ENCODE results near the gene NUDT14. TPM values are rescaled to one million over a fixed set of nuclear protein-coding genes. Genes with fewer than 3 reads are reported as not detected.

Gene NUDT14
- total RNA-seq, 2 donors from 2014 or later, result 32.9 to 36.5 TPM

- Histone ChIP-seq H3K4me3 (no peak overlapping the region), H3K27me3 (replicated peaks; ENCODE audit: insufficient read depth) (no peaks in the 10 kb centered on the region), H3K27ac (no peak overlapping the region), H3K4me1 (replicated peaks) (no peaks in the 10 kb centered on the region), H3K9me3 (no peaks in the 10 kb centered on the region), H3K36me3 (peaks cover 0 to 5% of the 10 kb centered on the region in 2 donors)
- intact Hi-C loops (cut with DNase I), result no loop called here
- 92% methylated on average over 10 of the region's 10 CpGs for WGBS
- DNase-seq (ENCODE audit: low spot score), result no peak
- no peak for TF ChIP-seq POLR2AphosphoS5 (IDR thresholded peaks at IDR 0.05)
- no peak for TF ChIP-seq POLR2A (IDR thresholded peaks at IDR 0.05)
These were observed 32.2 kb upstream of the NUDT14 start for GRCh38 chr14:105213361-105213760.

- Histone ChIP-seq H3K4me3 (no peak overlapping the region), H3K4me1 (replicated peaks) (no peaks in the 10 kb centered on the region), H3K36me3 (peaks cover 0 to 5% of the 10 kb centered on the region in 2 donors), H3K27me3 (replicated peaks; ENCODE audit: insufficient read depth) (no peaks in the 10 kb centered on the region), H3K9me3 (no peaks in the 10 kb centered on the region), H3K27ac (no peak overlapping the region)
- WGBS, result 91% methylated on average over 18 of the region's 18 CpGs
- intact Hi-C loops (cut with DNase I), result no loop called here
- DNase-seq (ENCODE audit: low spot score), result no peak
- TF ChIP-seq CTCF (IDR thresholded peaks at IDR 0.05) (no peak), POLR2A (IDR thresholded peaks at IDR 0.05) (no peak), POLR2AphosphoS5 (IDR thresholded peaks at IDR 0.05) (no peak)
These were observed 31.6 kb upstream of the NUDT14 start for GRCh38 chr14:105212541-105213300.

DNA sequence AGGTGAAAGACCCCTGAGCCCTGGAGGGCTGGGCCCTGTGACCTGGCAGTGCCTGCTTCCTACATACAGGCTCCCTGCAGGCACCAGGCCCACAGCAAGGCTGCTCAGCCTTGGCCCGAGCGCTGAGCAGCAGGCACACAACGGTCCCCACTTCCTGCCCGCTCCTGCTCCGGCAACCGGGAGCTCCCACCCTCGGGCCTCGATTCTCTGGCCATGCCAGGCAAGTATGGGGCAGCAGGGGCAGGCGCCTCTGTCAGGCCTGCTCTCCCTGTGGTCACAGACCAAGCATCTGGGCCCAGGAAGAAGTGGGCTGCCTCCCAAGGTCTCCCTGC, 30.6 kb upstream of the NUDT14 start:
- TF ChIP-seq POLR2A (IDR thresholded peaks at IDR 0.05), result no peak
- TF ChIP-seq CTCF (IDR thresholded peaks at IDR 0.05), result no peak
- TF ChIP-seq POLR2AphosphoS5 (IDR thresholded peaks at IDR 0.05), result no peak
- Histone ChIP-seq H3K27ac (no peak overlapping the region), H3K27me3 (replicated peaks; ENCODE audit: insufficient read depth) (no peaks in the 10 kb centered on the region), H3K36me3 (no peaks in the 10 kb centered on the region), H3K4me3 (no peak overlapping the region), H3K4me1 (replicated peaks) (no peaks in the 10 kb centered on the region), H3K9me3 (no peaks in the 10 kb centered on the region)
- 91% methylated on average over 9 of the region's 9 CpGs for WGBS
- intact Hi-C loops (cut with DNase I), result no loop called here
- no peak for DNase-seq (ENCODE audit: low spot score)

DNA sequence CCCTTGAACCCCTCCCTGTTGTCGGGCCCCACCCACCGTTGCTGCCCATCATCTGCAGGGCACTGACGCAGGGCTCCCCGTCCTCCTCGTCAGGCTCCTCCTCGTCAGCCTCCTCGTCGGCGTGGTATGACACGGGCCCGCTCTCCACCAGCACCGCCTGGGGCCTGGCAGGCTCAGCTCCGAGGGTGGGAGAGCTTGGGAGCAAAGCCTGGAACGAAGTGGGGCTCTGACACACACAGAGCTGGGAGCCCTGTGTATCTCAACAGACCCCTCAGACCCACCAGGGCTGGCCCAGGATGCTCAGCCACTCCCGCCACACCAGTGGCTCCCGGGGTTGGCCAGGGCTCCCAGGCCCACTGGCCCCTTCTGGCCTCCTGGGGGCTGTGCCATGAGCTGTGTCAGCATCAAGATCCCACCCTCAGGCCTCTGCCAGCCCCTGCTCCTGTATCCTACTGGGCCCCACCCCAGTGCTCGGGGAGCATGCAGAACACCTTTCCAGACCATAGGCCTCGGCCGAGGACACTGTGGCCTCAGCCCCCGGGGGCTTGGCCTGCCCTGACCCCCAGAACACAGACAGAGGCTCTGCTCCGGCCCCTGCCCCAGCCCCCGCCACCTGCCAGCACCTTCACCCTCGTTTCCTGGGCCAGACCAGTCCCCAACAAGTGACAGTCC, 30.1 kb upstream of the NUDT14 start:
- H3K27ac ChIP-seq, result no peak overlapping the region
- TF ChIP-seq POLR2AphosphoS5 (IDR thresholded peaks at IDR 0.05) (no peak), CTCF (IDR thresholded peaks at IDR 0.05) (no peak), POLR2A (IDR thresholded peaks at IDR 0.05) (no peak)
- 92% methylated on average over 21 of the region's 23 CpGs for WGBS
- no peaks in the 10 kb centered on the region for H3K36me3 ChIP-seq
- no peaks in the 10 kb centered on the region for H3K4me1 ChIP-seq (replicated peaks)
- no peaks in the 10 kb centered on the region for H3K27me3 ChIP-seq (replicated peaks; ENCODE audit: insufficient read depth)
- H3K4me3 ChIP-seq, result no peak overlapping the region
- DNase-seq (ENCODE audit: low spot score), result no peak
- intact Hi-C loops (cut with DNase I), result no loop called here
- H3K9me3 ChIP-seq, result no peaks in the 10 kb centered on the region

GRCh38 chr14:105210266-105211025, 29.3 kb upstream of the NUDT14 start:
- no peak for DNase-seq (ENCODE audit: low spot score)
- intact Hi-C loops (cut with DNase I), result no loop called here
- 87% methylated on average over 30 of the region's 30 CpGs for WGBS

More at GRCh38 chr14:105210266-105211025, 29.3 kb upstream of the NUDT14 start:
- Histone ChIP-seq H3K27me3 (replicated peaks; ENCODE audit: insufficient read depth) (no peaks in the 10 kb centered on the region), H3K9me3 (no peaks in the 10 kb centered on the region), H3K36me3 (no peaks in the 10 kb centered on the region), H3K4me3 (no peak overlapping the region), H3K4me1 (replicated peaks) (no peaks in the 10 kb centered on the region), H3K27ac (no peak overlapping the region)
- TF ChIP-seq POLR2AphosphoS5 (IDR thresholded peaks at IDR 0.05) (no peak), CTCF (IDR thresholded peaks at IDR 0.05) (no peak), POLR2A (IDR thresholded peaks at IDR 0.05) (no peak)

Data from prostate gland (tissue), 2 donors.